Endothelial cell of umbilical vein (primary cell): ENCODE data around the gene FAM149B1. TPM values are rescaled to one million over a fixed set of nuclear protein-coding genes. Genes with fewer than 3 reads are reported as not detected.

Experiments used
- BruUV-seq: library from RNA; stranded (reverse); fragments of 400-500 nt; replicated peaks from 2 replicates; lab custom pipeline; 2021; lab: Mats Ljungman, UMichigan
- CTCF ChIA-PET: fragments of 300-600, 350-600 bp; sonication (Branson Sonifier 250); formaldehyde crosslinking; loops from one replicate; lab custom pipeline; 2021; ENCODE audit warnings: antibody characterized with exemption, inconsistent platforms; lab: Charles Lee
- POLR2A ChIA-PET: fragments of 300-600, 350-600 bp; sonication (Branson Sonifier 250); formaldehyde crosslinking; loops from one replicate; lab custom pipeline; 2021; ENCODE audit warnings: antibody characterized with exemption, inconsistent platforms; lab: Charles Lee
- DNase-seq: peaks from one replicate; pipeline ENCODE4 v3.0.0-alpha.2; 2011; ENCODE audit warnings: low read depth, low spot score
- FAIRE-seq: peaks from 2 replicates; lab custom pipeline; 2011; peaks lifted over from hg19 to GRCh38; lab: Jason Lieb, UNC
- H2AFZ ChIP-seq: 2 replicates; pipeline ENCODE4 v1.6.0; 2012; ENCODE audit warnings: low read depth, low read length, control low read depth, inconsistent platforms
- H3K27ac ChIP-seq: 2 replicates; pipeline ENCODE4 v1.5.1; 2011; ENCODE audit warnings: low read depth, mild to moderate bottlenecking, control low read depth, low read length, moderate library complexity; ENCODE audit not compliant: insufficient read depth
- H3K27me3 ChIP-seq, 2 experiments: 2 replicates each; pipeline versions ENCODE4 v1.6.0 to v1.6.1; 2011; ENCODE audit warnings: low read length in 2 of 2, mixed read lengths in 1 of 2; ENCODE audit not compliant: control insufficient read depth in 2 of 2, insufficient read depth in 2 of 2
- H3K36me3 ChIP-seq, 2 experiments: 2 replicates in 1 of 2; 3 replicates in 1 of 2; pipeline ENCODE4 v1.5.1; 2011; ENCODE audit warnings: low read length in 2 of 2, mild to moderate bottlenecking in 1 of 2, moderate library complexity in 1 of 2; ENCODE audit not compliant: control insufficient read depth in 2 of 2, insufficient read depth in 2 of 2; ENCODE audit errors: extremely low read depth in 1 of 2
- H3K4me1 ChIP-seq: 3 replicates; pipeline ENCODE4 v1.5.1; 2011; ENCODE audit warnings: mild to moderate bottlenecking, low read length; ENCODE audit not compliant: control insufficient read depth, insufficient read depth; ENCODE audit errors: extremely low read depth
- H3K4me2 ChIP-seq: 2 replicates; pipeline ENCODE4 v1.6.1; 2011; ENCODE audit warnings: low read length, control low read depth, mixed read lengths; ENCODE audit not compliant: insufficient read depth
- H3K4me3 ChIP-seq, 3 experiments: fragments of 200-600 bp in 1 of 3; sonication (generic), shearing (Covaris generic) in 1 of 3; replicated peaks in 1 of 3; 2 replicates each; pipeline ENCODE4 v1.5.1; 2011 to 2016; ENCODE audit warnings: control low read depth in 3 of 3, low read length in 3 of 3, mild to moderate bottlenecking in 2 of 3, inconsistent platforms in 1 of 3, low read depth in 1 of 3, moderate library complexity in 1 of 3; ENCODE audit not compliant: insufficient read depth in 1 of 3
- H3K79me2 ChIP-seq: 2 replicates; pipeline ENCODE4 v1.6.0; 2012; ENCODE audit warnings: low read length, inconsistent platforms; ENCODE audit not compliant: control insufficient read depth, insufficient read depth
- H3K9ac ChIP-seq: replicated peaks from 2 replicates; pipeline ENCODE3; 2011; ENCODE audit warnings: low read length, control low read depth; ENCODE audit not compliant: insufficient read depth; ENCODE audit errors: extremely low read depth
- H3K9me1 ChIP-seq: replicated peaks from 3 replicates; pipeline ENCODE4 v1.6.0; 2011; ENCODE audit warnings: mild to moderate bottlenecking, low read length; ENCODE audit not compliant: control insufficient read depth, insufficient read depth; ENCODE audit errors: extremely low read depth
- H3K9me3 ChIP-seq: replicated peaks from 2 replicates; pipeline ENCODE4 v1.5.1; 2012; ENCODE audit warnings: low read length, inconsistent platforms; ENCODE audit not compliant: control insufficient read depth, insufficient read depth
- H4K20me1 ChIP-seq: replicated peaks from 2 replicates; pipeline ENCODE3; 2011; ENCODE audit warnings: mild to moderate bottlenecking, low read length; ENCODE audit not compliant: control insufficient read depth, insufficient read depth; ENCODE audit errors: extremely low read depth
- EZH2 ChIP-seq: IDR thresholded peaks from 2 replicates; pipeline ENCODE4 v1.6.1; 2012; ENCODE audit warnings: borderline replicate concordance, low read depth, mild to moderate bottlenecking, moderate library complexity, low read length, inconsistent platforms; ENCODE audit not compliant: severe bottlenecking
- FOS ChIP-seq: IDR thresholded peaks from 2 replicates; pipeline ENCODE4 v1.6.1; 2011; ENCODE audit warnings: mild to moderate bottlenecking, low read length, moderate library complexity, borderline replicate concordance; ENCODE audit not compliant: insufficient read depth
- GATA2 ChIP-seq: IDR thresholded peaks from 2 replicates; pipeline ENCODE4 v1.7.0; 2011; ENCODE audit warnings: low read depth, mild to moderate bottlenecking, moderate library complexity, mixed read lengths, low read length; ENCODE audit not compliant: insufficient read length, insufficient read depth
- JUN ChIP-seq: IDR thresholded peaks from 2 replicates; pipeline ENCODE4 v1.6.1; 2011; ENCODE audit warnings: borderline replicate concordance, low read depth; ENCODE audit not compliant: insufficient read length, insufficient read depth
- MAX ChIP-seq: IDR thresholded peaks from 2 replicates; pipeline ENCODE4 v1.6.1; 2011; ENCODE audit not compliant: insufficient read depth, insufficient read length
- MYC ChIP-seq: IDR thresholded peaks from one replicate; pipeline ENCODE4 v1.6.1; 2011; ENCODE audit warnings: mild to moderate bottlenecking, low read depth, low read length
- POLR2A ChIP-seq: IDR thresholded peaks from 2 replicates; pipeline ENCODE4 v1.6.1; 2012; ENCODE audit warnings: low read depth, mild to moderate bottlenecking, control low read depth, low read length
- POLR2AphosphoS5 ChIP-seq: IDR thresholded peaks from 2 replicates; pipeline ENCODE4 v1.6.1; 2012; ENCODE audit warnings: low read depth, mild to moderate bottlenecking, control low read depth, low read length, moderate library complexity; ENCODE audit not compliant: insufficient read depth
- dilution Hi-C: fragments of 300-500 bp; cut with MboI; formaldehyde crosslinking; loops from one replicate; pipeline ENCODE4 v1.15.0; 2019; ENCODE audit warnings: low sequenced_read_pairs; ENCODE audit not compliant: extremely low pct_ligation_motif_present
- intact Hi-C: fragments of 100-400 bp; cut with micrococcal nuclease; formaldehyde crosslinking; loops from one replicate; pipeline ENCODE4 v1.10.0; 2022
- polyA plus RNA-seq, 4 experiments: library from polyadenylated mRNA; depleted of rRNA in 3 of 4; stranded (reverse) in 3 of 4; unstranded in 1 of 4; fragments of >200 nt; gene quantifications; 2 replicates each; pipeline versions ENCODE4 v1.2.1 to v1.2.3, GENCODE V29; 2011 to 2012; ENCODE audit warnings: missing spikeins in 1 of 4
- total RNA-seq: library from RNA; stranded (reverse); gene quantifications from 2 replicates; pipeline ENCODE4 v1.2.3, GENCODE V29; 2021
- TF ChIP-seq, protein P1 (sequence below), 2 donors: IDR thresholded peaks; 1 replicate in 1 of 2; 2 replicates in 1 of 2; pipeline ENCODE4 v1.5.1; 2011; ENCODE audit warnings: low read length in 2 of 2, mild to moderate bottlenecking in 2 of 2, moderate library complexity in 2 of 2, control low read depth in 1 of 2, inconsistent platforms in 1 of 2, low read depth in 1 of 2; ENCODE audit not compliant: insufficient read depth in 1 of 2; ENCODE audit errors: extremely low read depth in 1 of 2

FAM149B1 gene
- total and polyA plus RNA-seq, 2 donors (not counting 3 experiments of a cell fraction or from before 2014, with no cell fraction given), result 19.5 to 26.7 TPM

DNA sequence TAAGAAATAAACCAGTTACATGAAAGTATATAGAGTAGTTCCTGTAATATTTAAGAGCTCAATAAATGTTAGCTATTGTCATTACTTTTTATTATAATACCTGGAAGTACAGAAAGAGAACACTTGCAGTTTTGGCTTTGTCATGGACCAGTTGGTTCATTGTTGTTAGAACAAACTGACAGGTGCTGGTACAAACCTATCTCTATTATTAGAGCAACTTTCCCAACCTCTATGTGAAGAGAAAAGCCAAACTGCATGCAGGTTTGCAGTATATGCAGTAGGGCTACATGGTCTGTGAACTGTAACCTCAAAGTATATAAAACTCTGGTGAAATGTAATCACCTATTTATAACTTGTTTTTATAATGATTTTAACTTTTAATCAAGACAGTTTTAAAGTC is 58.7 kb downstream of the FAM149B1 start:
- Histone ChIP-seq H3K9ac (no peak overlapping the region), H3K9me3 (no peaks in the 10 kb centered on the region), H3K4me2 (no peak overlapping the region), H3K9me1 (no peaks in the 10 kb centered on the region), H3K4me3 (no peak overlapping the region), H4K20me1 (no peaks in the 10 kb centered on the region), H3K36me3 (peaks cover 0 to 3% of the 10 kb centered on the region in 2 experiments), H3K4me1 (no peaks in the 10 kb centered on the region), H3K79me2 (no peaks in the 10 kb centered on the region), H3K27ac (no peak overlapping the region), H2AFZ (no peak overlapping the region), H3K27me3 (no peaks in the 10 kb centered on the region)
- no peak for FAIRE-seq
- no peak for DNase-seq
- ChIA-PET CTCF (interaction anchor here (1.5 kb wide), 1 partner anchor 9 kb away, joined by 3 read pairs; no protein-coding TSS in a partner anchor), POLR2A (no interaction called here)
- dilution Hi-C loops, result no loop called here
- TF ChIP-seq GATA2 (no peak), EZH2 (no peak), POLR2A (no peak), POLR2AphosphoS5 (no peak), FOS (no peak), MAX (no peak), MYC (no peak), JUN (no peak)
- TF ChIP-seq, protein P1, sequence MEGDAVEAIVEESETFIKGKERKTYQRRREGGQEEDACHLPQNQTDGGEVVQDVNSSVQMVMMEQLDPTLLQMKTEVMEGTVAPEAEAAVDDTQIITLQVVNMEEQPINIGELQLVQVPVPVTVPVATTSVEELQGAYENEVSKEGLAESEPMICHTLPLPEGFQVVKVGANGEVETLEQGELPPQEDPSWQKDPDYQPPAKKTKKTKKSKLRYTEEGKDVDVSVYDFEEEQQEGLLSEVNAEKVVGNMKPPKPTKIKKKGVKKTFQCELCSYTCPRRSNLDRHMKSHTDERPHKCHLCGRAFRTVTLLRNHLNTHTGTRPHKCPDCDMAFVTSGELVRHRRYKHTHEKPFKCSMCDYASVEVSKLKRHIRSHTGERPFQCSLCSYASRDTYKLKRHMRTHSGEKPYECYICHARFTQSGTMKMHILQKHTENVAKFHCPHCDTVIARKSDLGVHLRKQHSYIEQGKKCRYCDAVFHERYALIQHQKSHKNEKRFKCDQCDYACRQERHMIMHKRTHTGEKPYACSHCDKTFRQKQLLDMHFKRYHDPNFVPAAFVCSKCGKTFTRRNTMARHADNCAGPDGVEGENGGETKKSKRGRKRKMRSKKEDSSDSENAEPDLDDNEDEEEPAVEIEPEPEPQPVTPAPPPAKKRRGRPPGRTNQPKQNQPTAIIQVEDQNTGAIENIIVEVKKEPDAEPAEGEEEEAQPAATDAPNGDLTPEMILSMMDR (IDR thresholded peaks at IDR 0.05; ENCODE audit: extremely low read depth in 1 of 2, insufficient read depth in 1 of 2, low read depth in 1 of 2, low read length in 2 of 2), result no peak
- BruUV-seq, result no TSS peak
- intact Hi-C loops, result no loop called here
